ENCODE measurements around the gene SPX. TPM values are rescaled to one million over a fixed set of nuclear protein-coding genes. Genes with fewer than 3 reads are reported as not detected.

The SPX gene
- total RNA-seq, 1 donor from 2014 or later = 0.18 TPM

DNA sequence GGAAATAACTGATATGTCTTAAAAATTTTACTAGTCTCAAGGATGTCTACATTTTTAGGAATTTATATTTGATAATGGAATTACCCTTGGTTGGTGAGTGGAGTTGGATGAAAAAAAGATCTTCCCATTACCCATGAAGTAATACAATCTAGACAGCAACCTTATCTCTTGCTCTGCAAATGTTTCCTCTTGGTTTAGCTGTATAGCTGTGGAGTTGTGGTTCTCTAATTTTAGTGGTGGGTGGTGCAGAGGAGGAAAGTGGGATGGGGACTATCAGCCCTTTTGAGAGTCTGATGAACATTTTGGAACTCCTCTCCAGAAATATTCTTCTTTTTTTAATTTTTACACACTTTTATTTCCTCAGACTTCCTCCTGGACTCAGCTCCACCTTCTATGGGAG is 17.1 kb downstream of the SPX start:
- Mint-ChIP-seq H3K4me3 (ENCODE audit: unreplicated experiment) (no peak overlapping the region), H3K27me3 (ENCODE audit: unreplicated experiment) (no peaks in the 10 kb centered on the region), H3K9me3 (ENCODE audit: unreplicated experiment) (no peaks in the 10 kb centered on the region), H3K27ac (ENCODE audit: unreplicated experiment) (peak overlapping the region; percentile 51), H3K36me3 (ENCODE audit: low read depth, unreplicated experiment) (no peaks in the 10 kb centered on the region), H3K4me1 (ENCODE audit: unreplicated experiment) (no peaks in the 10 kb centered on the region)
- no peak for DNase-seq (ENCODE audit: low spot score)
- TF ChIP-seq, protein P1, sequence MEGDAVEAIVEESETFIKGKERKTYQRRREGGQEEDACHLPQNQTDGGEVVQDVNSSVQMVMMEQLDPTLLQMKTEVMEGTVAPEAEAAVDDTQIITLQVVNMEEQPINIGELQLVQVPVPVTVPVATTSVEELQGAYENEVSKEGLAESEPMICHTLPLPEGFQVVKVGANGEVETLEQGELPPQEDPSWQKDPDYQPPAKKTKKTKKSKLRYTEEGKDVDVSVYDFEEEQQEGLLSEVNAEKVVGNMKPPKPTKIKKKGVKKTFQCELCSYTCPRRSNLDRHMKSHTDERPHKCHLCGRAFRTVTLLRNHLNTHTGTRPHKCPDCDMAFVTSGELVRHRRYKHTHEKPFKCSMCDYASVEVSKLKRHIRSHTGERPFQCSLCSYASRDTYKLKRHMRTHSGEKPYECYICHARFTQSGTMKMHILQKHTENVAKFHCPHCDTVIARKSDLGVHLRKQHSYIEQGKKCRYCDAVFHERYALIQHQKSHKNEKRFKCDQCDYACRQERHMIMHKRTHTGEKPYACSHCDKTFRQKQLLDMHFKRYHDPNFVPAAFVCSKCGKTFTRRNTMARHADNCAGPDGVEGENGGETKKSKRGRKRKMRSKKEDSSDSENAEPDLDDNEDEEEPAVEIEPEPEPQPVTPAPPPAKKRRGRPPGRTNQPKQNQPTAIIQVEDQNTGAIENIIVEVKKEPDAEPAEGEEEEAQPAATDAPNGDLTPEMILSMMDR (IDR thresholded peaks at IDR 0.05; ENCODE audit: unreplicated experiment) = no peak

DNA sequence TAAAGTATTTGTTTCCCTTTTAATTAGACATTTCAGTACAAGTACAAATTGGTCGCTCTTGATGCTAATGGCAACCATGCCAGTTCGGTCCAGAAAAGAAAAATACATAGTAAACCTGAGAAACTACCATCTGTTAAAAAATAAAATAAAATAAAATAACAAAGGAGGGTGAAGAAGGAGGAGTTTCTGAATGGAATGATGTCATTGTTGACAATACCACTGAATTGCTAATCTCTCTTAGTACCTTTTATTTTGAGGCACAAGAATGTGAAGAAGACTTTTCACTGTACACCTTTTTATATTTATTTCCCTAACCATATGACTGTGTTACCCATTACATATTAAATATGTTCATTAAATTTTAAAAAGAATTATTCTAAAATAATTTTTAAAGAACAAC is 19.5 kb downstream of the SPX start:
- H3K4me3 Mint-ChIP-seq (ENCODE audit: unreplicated experiment) = no peak overlapping the region
- H3K9me3 Mint-ChIP-seq (ENCODE audit: unreplicated experiment) = no peaks in the 10 kb centered on the region
- TF ChIP-seq, protein P1 (IDR thresholded peaks at IDR 0.05; ENCODE audit: unreplicated experiment) = no peak
- H3K27ac Mint-ChIP-seq (ENCODE audit: unreplicated experiment) = no peak overlapping the region
- no peaks in the 10 kb centered on the region for H3K36me3 Mint-ChIP-seq (ENCODE audit: low read depth, unreplicated experiment)
- peaks cover 1% of the 10 kb centered on the region for H3K27me3 Mint-ChIP-seq (ENCODE audit: unreplicated experiment)
- no peak for DNase-seq (ENCODE audit: low spot score)
- no peaks in the 10 kb centered on the region for H3K4me1 Mint-ChIP-seq (ENCODE audit: unreplicated experiment)

DNA sequence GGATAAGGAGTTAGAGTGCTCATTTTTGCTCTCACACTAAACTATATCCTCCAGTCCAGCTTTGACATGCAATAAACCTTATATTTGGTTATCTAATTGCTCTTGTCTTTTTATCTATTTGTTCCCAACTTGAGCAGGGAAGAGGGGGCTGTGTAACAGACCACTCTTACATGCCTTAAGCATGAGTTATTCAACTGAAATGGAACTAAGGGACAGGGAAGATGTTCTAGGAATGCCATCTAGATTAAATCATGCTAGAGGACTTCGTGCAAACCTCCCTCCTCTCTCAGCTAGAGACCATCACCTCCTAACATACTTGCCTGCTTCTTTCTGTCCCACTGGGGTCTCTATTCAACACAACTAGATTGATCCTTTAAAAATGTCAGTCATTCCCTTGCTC is 20.6 kb downstream of the SPX start:
- TF ChIP-seq, protein P1 (IDR thresholded peaks at IDR 0.05; ENCODE audit: unreplicated experiment) = no peak
- Mint-ChIP-seq H3K4me1 (ENCODE audit: unreplicated experiment) (no peaks in the 10 kb centered on the region), H3K9me3 (ENCODE audit: unreplicated experiment) (no peaks in the 10 kb centered on the region), H3K4me3 (ENCODE audit: unreplicated experiment) (no peak overlapping the region), H3K36me3 (ENCODE audit: low read depth, unreplicated experiment) (no peaks in the 10 kb centered on the region), H3K27ac (ENCODE audit: unreplicated experiment) (no peak overlapping the region), H3K27me3 (ENCODE audit: unreplicated experiment) (peaks cover 1% of the 10 kb centered on the region)
- no peak for DNase-seq (ENCODE audit: low spot score)

DNA sequence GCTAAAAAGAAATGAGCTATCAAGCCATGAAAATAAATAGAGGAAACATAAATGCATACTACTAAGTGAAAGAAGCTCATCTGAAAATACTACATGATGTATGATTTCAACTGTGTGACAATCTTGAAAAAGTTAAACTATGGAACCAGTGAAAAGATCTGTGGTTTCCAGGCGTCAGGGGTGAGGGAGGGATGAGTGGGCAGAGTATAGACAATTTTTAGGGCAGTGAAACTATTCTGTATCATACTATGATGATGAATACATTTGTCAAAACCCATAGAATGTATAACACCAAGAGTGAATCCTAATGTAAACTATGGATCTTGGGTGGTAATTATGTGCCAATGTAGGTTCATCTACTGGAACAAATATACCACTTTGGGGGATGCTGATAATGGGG is 21.3 kb downstream of the SPX start:
- H3K36me3 Mint-ChIP-seq (ENCODE audit: low read depth, unreplicated experiment) = no peaks in the 10 kb centered on the region
- peaks cover 1% of the 10 kb centered on the region for H3K27me3 Mint-ChIP-seq (ENCODE audit: unreplicated experiment)
- H3K9me3 Mint-ChIP-seq (ENCODE audit: unreplicated experiment) = no peaks in the 10 kb centered on the region

DNA sequence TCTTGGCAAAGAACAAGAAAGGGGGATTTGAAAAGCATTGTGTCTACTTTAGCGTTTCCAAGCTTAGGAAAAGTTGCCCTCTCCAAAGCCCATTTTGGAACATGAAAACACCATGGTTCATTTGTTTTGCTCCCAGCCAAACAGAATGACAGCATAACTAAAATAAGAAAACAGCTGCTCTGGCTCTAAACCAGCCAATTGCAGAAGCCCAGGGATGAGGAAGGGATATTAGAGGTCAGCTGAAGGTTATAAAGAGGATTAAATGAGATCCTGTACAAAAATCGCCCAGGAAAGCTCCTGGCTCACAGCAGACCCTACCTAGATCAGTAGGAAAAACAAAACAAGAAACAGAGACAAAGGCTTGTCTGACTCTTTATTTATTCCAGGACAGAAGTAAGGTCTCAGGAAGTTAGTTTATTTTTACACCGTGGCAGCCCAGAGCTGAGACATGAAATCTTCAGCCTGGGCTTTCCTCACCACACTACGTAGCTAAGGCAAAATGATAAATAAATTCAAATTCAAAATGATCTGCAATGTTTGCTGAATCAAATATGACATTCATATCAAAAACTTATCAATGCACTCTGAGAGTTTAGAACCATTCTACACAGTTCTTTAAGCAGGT is 25.9 kb downstream of the SPX start:
- Mint-ChIP-seq H3K4me3 (ENCODE audit: unreplicated experiment) (no peak overlapping the region), H3K9me3 (ENCODE audit: unreplicated experiment) (no peaks in the 10 kb centered on the region), H3K27me3 (ENCODE audit: unreplicated experiment) (peaks cover 1% of the 10 kb centered on the region), H3K27ac (ENCODE audit: unreplicated experiment) (no peak overlapping the region), H3K36me3 (ENCODE audit: low read depth, unreplicated experiment) (no peaks in the 10 kb centered on the region), H3K4me1 (ENCODE audit: unreplicated experiment) (no peaks in the 10 kb centered on the region)
- TF ChIP-seq, protein P1 (IDR thresholded peaks at IDR 0.05; ENCODE audit: unreplicated experiment) = no peak
- no peak for DNase-seq (ENCODE audit: low spot score)

More for the DNA sequence above, 21.3 kb downstream of the SPX start:
- TF ChIP-seq, protein P1 (IDR thresholded peaks at IDR 0.05; ENCODE audit: unreplicated experiment) = no peak
- Mint-ChIP-seq H3K4me3 (ENCODE audit: unreplicated experiment) (no peak overlapping the region), H3K27ac (ENCODE audit: unreplicated experiment) (no peak overlapping the region), H3K4me1 (ENCODE audit: unreplicated experiment) (no peaks in the 10 kb centered on the region)
- no peak for DNase-seq (ENCODE audit: low spot score)
